Neural cell (in vitro differentiated cells): Measurements from ENCODE around the gene SIMC1. TPM values are rescaled to one million over a fixed set of nuclear protein-coding genes. Genes with fewer than 3 reads are reported as not detected.

ENCODE experiments used
- H2AFZ ChIP-seq: fragments of 200-600, 300-800 bp; sonication (generic), shearing (Covaris generic); 2 replicates; pipeline ENCODE4 v1.6.0; 2014; ENCODE audit warnings: low read depth, mild to moderate bottlenecking, antibody characterized with exemption, low read length, moderate library complexity
- H3F3A ChIP-seq: fragments of 200-600 bp; shearing (Covaris generic); 2 replicates; pipeline ENCODE4 v1.6.1; 2016; ENCODE audit warnings: mild to moderate bottlenecking, moderate library complexity, mixed read lengths, antibody characterized with exemption, low read length; ENCODE audit not compliant: insufficient read depth, poor library complexity, severe bottlenecking
- H3K27ac ChIP-seq: fragments of 200-600, 300-800 bp; sonication (generic), shearing (Covaris generic); 2 replicates; pipeline ENCODE4 v1.5.1; 2014; ENCODE audit warnings: mild to moderate bottlenecking, low read length, moderate library complexity
- H3K27me3 ChIP-seq: fragments of 300-800, 200-600 bp; sonication (generic), shearing (Covaris generic); 2 replicates; pipeline ENCODE4 v1.6.0; 2014; ENCODE audit warnings: mild to moderate bottlenecking, low read depth, low read length, moderate library complexity; ENCODE audit not compliant: insufficient read depth
- H3K36me3 ChIP-seq: fragments of 300-800, 200-600 bp; sonication (generic), shearing (Covaris generic); 2 replicates; pipeline ENCODE4 v1.5.1; 2014; ENCODE audit warnings: mild to moderate bottlenecking, antibody characterized with exemption, low read length, moderate library complexity; ENCODE audit not compliant: insufficient read depth
- H3K4me2 ChIP-seq: fragments of 300-800, 200-600 bp; sonication (generic), shearing (Covaris generic); 2 replicates; pipeline ENCODE4 v1.6.0; 2014; ENCODE audit warnings: mild to moderate bottlenecking, low read length
- H3K4me3 ChIP-seq: fragments of 300-800, 200-600 bp; sonication (generic), shearing (Covaris generic); 2 replicates; pipeline ENCODE4 v1.5.1; 2014; ENCODE audit warnings: mild to moderate bottlenecking, low read length, moderate library complexity
- H3K79me2 ChIP-seq: fragments of 200-600 bp; shearing (Covaris generic); replicated peaks from 2 replicates; pipeline ENCODE4 v1.6.0; 2014; ENCODE audit warnings: mild to moderate bottlenecking, low read length, moderate library complexity; ENCODE audit not compliant: insufficient read depth
- H3K9ac ChIP-seq: fragments of 300-800, 200-600 bp; sonication (generic), shearing (Covaris generic); 2 replicates; pipeline ENCODE4 v1.6.1; 2016; ENCODE audit warnings: mild to moderate bottlenecking, low read length, mixed read lengths
- H3K9me2 ChIP-seq: fragments of 200-600 bp; shearing (Covaris generic); 2 replicates; pipeline ENCODE4 v1.6.1; 2016; ENCODE audit warnings: mild to moderate bottlenecking, low read length, mixed read lengths; ENCODE audit not compliant: insufficient read depth
- H3K9me3 ChIP-seq: fragments of 200-600, 300-800 bp; sonication (generic), shearing (Covaris generic); 2 replicates; pipeline ENCODE4 v1.6.1; 2016; ENCODE audit warnings: mild to moderate bottlenecking, mixed run types, low read length, moderate library complexity, mixed read lengths
- H4K20me1 ChIP-seq: fragments of 200-600 bp; shearing (Covaris generic); 2 replicates; pipeline ENCODE4 v1.6.1; 2016; ENCODE audit warnings: mild to moderate bottlenecking, mixed run types; ENCODE audit not compliant: insufficient read depth
- CTCF ChIP-seq: fragments of 450-650 bp; IDR thresholded peaks from 2 replicates; pipeline ENCODE4 v1.5.1; 2014; ENCODE audit warnings: antibody characterized with exemption, mild to moderate bottlenecking, moderate library complexity; ENCODE audit not compliant: poor library complexity, severe bottlenecking
- EP300 ChIP-seq: fragments of 450-650 bp; conservative IDR thresholded peaks from 2 replicates; pipeline ENCODE4 v1.6.1; 2014; ENCODE audit warnings: antibody characterized with exemption, mild to moderate bottlenecking, moderate library complexity; ENCODE audit not compliant: poor library complexity, severe bottlenecking
- EZH2 ChIP-seq: fragments of 200-600, 300-800 bp; shearing (Covaris generic), sonication (generic); IDR thresholded peaks from 2 replicates; pipeline ENCODE4 v1.6.1; 2014; ENCODE audit warnings: antibody characterized with exemption, low read length, borderline replicate concordance, mild to moderate bottlenecking; ENCODE audit not compliant: insufficient read depth, poor library complexity, severe bottlenecking
- MXI1 ChIP-seq: fragments of 450-650 bp; conservative IDR thresholded peaks from 2 replicates; pipeline ENCODE4 v1.6.1; 2014; ENCODE audit warnings: antibody characterized with exemption, mild to moderate bottlenecking; ENCODE audit not compliant: poor library complexity, severe bottlenecking
- POLR2AphosphoS5 ChIP-seq: IDR thresholded peaks from 2 replicates; pipeline ENCODE4 v1.6.1; 2012
- RAD21 ChIP-seq: fragments of 450-650 bp; conservative IDR thresholded peaks from 2 replicates; pipeline ENCODE4 v1.6.1; 2014; ENCODE audit warnings: antibody characterized with exemption, mild to moderate bottlenecking, moderate library complexity
- REST ChIP-seq: IDR thresholded peaks from 2 replicates; pipeline ENCODE4 v1.6.1; 2012; ENCODE audit warnings: borderline replicate concordance
- SMC3 ChIP-seq: fragments of 450-650 bp; conservative IDR thresholded peaks from 2 replicates; pipeline ENCODE4 v1.6.1; 2014; ENCODE audit warnings: antibody characterized with exemption, mild to moderate bottlenecking, moderate library complexity; ENCODE audit not compliant: poor library complexity
- TAF1 ChIP-seq: IDR thresholded peaks from 2 replicates; pipeline ENCODE4 v1.6.1; 2012; ENCODE audit warnings: low read depth
- polyA plus RNA-seq: library from polyadenylated mRNA; depleted of rRNA; stranded (reverse); fragments of >200 nt; gene quantifications from 2 replicates; pipeline ENCODE4 v1.2.3, GENCODE V29; 2014

Gene SIMC1
- polyA plus RNA-seq, 1 donor from 2014 or later: 20.7 TPM

GRCh38 chr5:176379881-176380280 lies 141.7 kb downstream of the SIMC1 start:
- Histone ChIP-seq H3K27ac (no peak overlapping the region), H4K20me1 (no peaks in the 10 kb centered on the region), H3K9me2 (no peaks in the 10 kb centered on the region), H3F3A (no peaks in the 10 kb centered on the region), H3K79me2 (no peaks in the 10 kb centered on the region), H3K36me3 (no peaks in the 10 kb centered on the region), H3K27me3 (no peaks in the 10 kb centered on the region), H3K9me3 (no peaks in the 10 kb centered on the region), H3K4me3 (no peak overlapping the region), H3K9ac (no peak overlapping the region), H2AFZ (no peak overlapping the region), H3K4me2 (no peak overlapping the region)
- TF ChIP-seq RAD21: no peak
- no peak for TF ChIP-seq POLR2AphosphoS5
- no peak for TF ChIP-seq TAF1
- TF ChIP-seq MXI1: no peak
- TF ChIP-seq EZH2: no peak
- TF ChIP-seq SMC3: no peak
- no peak for TF ChIP-seq REST
- no peak for TF ChIP-seq EP300
- no peak for TF ChIP-seq CTCF

- TF ChIP-seq EZH2: no peak
- TF ChIP-seq MXI1: no peak
- no peak for TF ChIP-seq EP300
- TF ChIP-seq POLR2AphosphoS5: no peak
- no peak for TF ChIP-seq TAF1
- TF ChIP-seq SMC3: no peak
- TF ChIP-seq RAD21: no peak
- no peak for TF ChIP-seq CTCF
- no peak for TF ChIP-seq REST
Measured at GRCh38 chr5:176381423-176381822, 143.2 kb downstream of the SIMC1 start.

More at GRCh38 chr5:176381423-176381822, 143.2 kb downstream of the SIMC1 start:
- H3K27me3 ChIP-seq: no peaks in the 10 kb centered on the region
- no peaks in the 10 kb centered on the region for H3F3A ChIP-seq
- no peaks in the 10 kb centered on the region for H3K79me2 ChIP-seq
- H3K4me3 ChIP-seq: no peak overlapping the region
- no peak overlapping the region for H3K27ac ChIP-seq
- no peak overlapping the region for H2AFZ ChIP-seq
- no peaks in the 10 kb centered on the region for H3K9me3 ChIP-seq
- H3K9me2 ChIP-seq: no peaks in the 10 kb centered on the region
- no peak overlapping the region for H3K4me2 ChIP-seq
- H4K20me1 ChIP-seq: no peaks in the 10 kb centered on the region
- H3K36me3 ChIP-seq: no peaks in the 10 kb centered on the region
- no peak overlapping the region for H3K9ac ChIP-seq
